Osteoblast (primary cell): ENCODE data around the gene SIRT2. TPM values are rescaled to one million over a fixed set of nuclear protein-coding genes. Genes with fewer than 3 reads are reported as not detected.
"Not testable (repeated sequence)": the region's sequence is repeated elsewhere in the genome, so short reads cannot be mapped to it uniquely, and the experiment has no call there.

Experiments
- DNase-seq: peaks from one replicate; pipeline ENCODE4 v3.0.0; 2011; ENCODE audit warnings: low spot score, mixed read lengths; ENCODE audit not compliant: insufficient read length; ENCODE audit errors: missing footprints
- H2AFZ ChIP-seq: 2 replicates; pipeline ENCODE4 v1.6.0; 2011; ENCODE audit warnings: mild to moderate bottlenecking, low read length
- H3K27ac ChIP-seq: 2 replicates; pipeline ENCODE4 v1.5.1; 2011; ENCODE audit warnings: mild to moderate bottlenecking, low read depth, low read length, moderate library complexity
- H3K27me3 ChIP-seq: 2 replicates; pipeline ENCODE4 v1.6.0; 2012; ENCODE audit warnings: mild to moderate bottlenecking, control low read depth, inconsistent platforms, low read length, moderate library complexity; ENCODE audit not compliant: insufficient read depth
- H3K36me3 ChIP-seq: 2 replicates; pipeline ENCODE4 v1.5.1; 2011; ENCODE audit warnings: mild to moderate bottlenecking, low read length, control low read depth, moderate library complexity; ENCODE audit not compliant: insufficient read depth
- H3K4me1 ChIP-seq: 2 replicates; pipeline ENCODE4 v1.5.1; 2011; ENCODE audit warnings: mild to moderate bottlenecking, low read length, control low read depth, moderate library complexity; ENCODE audit not compliant: insufficient read depth
- H3K4me2 ChIP-seq: 2 replicates; pipeline ENCODE4 v1.6.0; 2011; ENCODE audit warnings: mild to moderate bottlenecking, low read length; ENCODE audit not compliant: insufficient read depth
- H3K4me3 ChIP-seq: fragments of 200-600 bp; sonication (generic); 3 replicates; pipeline ENCODE4 v1.5.1; 2012; ENCODE audit warnings: mild to moderate bottlenecking, low read length, inconsistent platforms; ENCODE audit not compliant: insufficient read depth
- H3K79me2 ChIP-seq: 2 replicates; pipeline ENCODE4 v1.6.0; 2012; ENCODE audit warnings: mild to moderate bottlenecking, low read length, control low read depth, inconsistent platforms; ENCODE audit not compliant: insufficient read depth
- H3K9me3 ChIP-seq: 2 replicates; pipeline ENCODE4 v1.5.1; 2011; ENCODE audit warnings: low read depth, low read length, control low read depth
- H4K20me1 ChIP-seq: 2 replicates; pipeline ENCODE4 v1.6.0; 2012; ENCODE audit warnings: mild to moderate bottlenecking, low read length, control low read depth; ENCODE audit not compliant: insufficient read depth
- CTCF ChIP-seq: IDR thresholded peaks from 2 replicates; pipeline ENCODE4 v1.5.1; 2011; ENCODE audit warnings: mild to moderate bottlenecking, low read depth, low read length, moderate library complexity; ENCODE audit errors: extremely low read depth
- total RNA-seq: library from RNA; depleted of rRNA; stranded (reverse); fragments of >200 nt; gene quantifications from 2 replicates; pipeline ENCODE4 v1.2.3, GENCODE V29; 2012

SIRT2 gene
- total RNA-seq, 1 donor, result 77.4 TPM

- H3K27me3 ChIP-seq, result no peaks in the 10 kb centered on the region
- no peaks in the 10 kb centered on the region for H3K9me3 ChIP-seq
- TF ChIP-seq CTCF, result no peak
Measured at GRCh38 chr19:38944981-38945506, 45.6 kb upstream of the SIRT2 start.

GRCh38 chr19:38942471-38943181 is 43.2 kb upstream of the SIRT2 start:
- H3K36me3 ChIP-seq, result peaks cover 10% of the 10 kb centered on the region
- no peak overlapping the region for H3K4me3 ChIP-seq
- H3K4me1 ChIP-seq, result no peaks in the 10 kb centered on the region
- H3K27me3 ChIP-seq, result no peaks in the 10 kb centered on the region
- H3K4me2 ChIP-seq, result no peak overlapping the region
- H3K27ac ChIP-seq, result no peak overlapping the region
- H3K79me2 ChIP-seq, result no peaks in the 10 kb centered on the region
- peak; percentile 38 for DNase-seq
- H4K20me1 ChIP-seq, result no peaks in the 10 kb centered on the region
- no peak overlapping the region for H2AFZ ChIP-seq
- TF ChIP-seq CTCF, result no peak
- no peaks in the 10 kb centered on the region for H3K9me3 ChIP-seq

More at GRCh38 chr19:38944981-38945506, 45.6 kb upstream of the SIRT2 start:
- Histone ChIP-seq H3K4me3 (no peak overlapping the region), H3K4me2 (no peak overlapping the region), H2AFZ (no peak overlapping the region), H3K79me2 (no peaks in the 10 kb centered on the region), H3K27ac (no peak overlapping the region), H3K4me1 (no peaks in the 10 kb centered on the region), H3K36me3 (peaks cover 10% of the 10 kb centered on the region), H4K20me1 (no peaks in the 10 kb centered on the region)
- peak; percentile 38 for DNase-seq

- DNase-seq, result peak; percentile 50
- H3K27ac ChIP-seq, result no peak overlapping the region
- TF ChIP-seq CTCF, result no peak
- H3K27me3 ChIP-seq, result no peaks in the 10 kb centered on the region
- H2AFZ ChIP-seq, result no peak overlapping the region
- no peak overlapping the region for H3K4me2 ChIP-seq
- H3K79me2 ChIP-seq, result no peaks in the 10 kb centered on the region
- no peaks in the 10 kb centered on the region for H3K4me1 ChIP-seq
- H3K36me3 ChIP-seq, result peaks cover 10% of the 10 kb centered on the region
- no peak overlapping the region for H3K4me3 ChIP-seq
- H3K9me3 ChIP-seq, result no peaks in the 10 kb centered on the region
- H4K20me1 ChIP-seq, result no peaks in the 10 kb centered on the region
Measured at GRCh38 chr19:38941979-38942378, 42.6 kb upstream of the SIRT2 start.

DNA sequence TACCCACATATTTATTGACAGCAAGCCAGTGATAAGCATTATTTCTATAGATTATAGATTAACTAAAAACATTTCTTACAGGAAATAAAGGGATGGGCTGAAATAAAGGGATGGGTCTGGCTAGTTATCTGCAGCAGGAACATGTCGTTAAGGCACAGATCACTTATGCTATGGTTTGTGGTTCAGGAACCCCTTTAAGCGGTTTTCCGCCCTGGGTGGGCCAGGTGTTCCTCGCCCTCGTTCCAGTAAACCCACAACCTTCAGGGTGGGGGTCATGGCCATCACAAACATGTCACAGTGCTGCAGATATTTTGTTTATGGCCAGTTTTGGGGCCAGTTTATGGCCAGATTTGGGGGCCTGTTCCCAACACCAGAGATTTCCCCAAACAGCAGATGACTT is 42.0 kb upstream of the SIRT2 start:
- not testable (repeated sequence) for H3K36me3 ChIP-seq, H4K20me1 ChIP-seq, H3K27ac ChIP-seq, H3K79me2 ChIP-seq, DNase-seq, H3K4me2 ChIP-seq, H3K4me3 ChIP-seq, H3K27me3 ChIP-seq, H3K4me1 ChIP-seq, H2AFZ ChIP-seq, H3K9me3 ChIP-seq
